ENCODE measurements around the gene SMIM27.
A peak's percentile ranks its signal among the peaks of the same experiment; 100 is the strongest.
"Not testable (repeated sequence)": the region's sequence is repeated elsewhere in the genome, so short reads cannot be mapped to it uniquely, and the experiment has no call there.

Gene SMIM27

DNA sequence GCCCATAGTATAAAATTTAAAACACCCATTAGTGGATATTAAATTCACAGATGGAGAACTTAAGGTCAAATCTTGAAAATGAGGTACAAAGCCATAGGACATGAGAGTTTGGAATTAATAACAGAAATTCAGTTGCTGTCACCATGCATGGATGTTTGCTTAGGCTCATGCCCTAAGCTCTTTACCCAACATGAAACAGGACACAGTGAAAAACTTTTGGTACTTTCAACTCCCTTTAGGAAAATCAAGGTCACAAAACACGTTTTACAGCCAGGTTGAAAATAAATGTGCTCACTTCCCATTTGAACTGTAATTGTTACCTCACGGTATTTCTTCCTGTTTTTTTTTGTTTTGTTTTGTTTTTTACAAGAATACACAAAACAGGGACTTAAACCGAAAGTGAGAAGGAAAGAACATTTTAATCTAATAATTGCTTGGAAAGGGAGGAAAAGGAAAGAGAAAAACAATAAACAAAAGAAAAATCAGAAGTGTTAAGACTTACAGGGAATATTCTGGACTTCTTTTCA lies 6.3 kb downstream of the SMIM27 start:
- ATAC-seq, result no peak

DNA sequence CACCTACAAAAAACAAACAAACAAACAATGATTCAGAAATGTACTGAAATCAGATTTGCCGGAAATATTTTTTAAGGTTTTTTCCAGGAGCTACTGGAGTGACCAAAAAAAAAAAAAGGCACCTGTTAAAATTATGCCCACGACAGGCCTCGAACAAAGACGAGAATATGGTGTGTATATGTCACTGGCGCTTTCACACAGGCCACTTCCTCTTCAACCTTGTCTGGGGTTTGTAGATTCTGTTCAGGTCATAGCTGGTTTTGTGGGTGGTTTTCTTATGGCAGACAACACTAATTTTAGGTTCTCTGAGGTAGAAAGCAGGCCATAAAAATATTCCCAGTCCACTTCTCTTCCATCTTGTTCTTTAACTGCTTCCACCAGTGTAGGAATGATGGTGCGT lies 13.8 kb downstream of the SMIM27 start:
- no peak for ATAC-seq

DNA sequence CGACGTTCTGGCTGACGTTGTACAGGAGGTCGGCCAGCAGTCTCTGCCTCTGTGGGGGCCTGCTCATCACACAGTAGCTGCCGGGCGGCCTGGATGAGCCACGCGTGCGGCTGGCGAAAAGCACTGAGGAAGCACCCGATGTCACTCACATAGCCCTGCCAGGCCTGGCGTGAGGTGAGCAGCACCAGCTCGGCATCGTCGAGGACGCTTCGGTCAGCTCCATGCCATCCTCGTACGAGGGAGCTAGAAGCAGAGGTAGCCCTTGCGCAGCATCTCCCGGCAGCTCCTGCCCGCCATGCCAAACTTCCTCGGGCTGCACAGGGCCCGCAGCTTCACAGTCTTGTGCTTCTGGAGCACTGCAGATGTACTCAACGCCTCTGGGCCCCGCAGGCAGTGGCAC lies 14.6 kb downstream of the SMIM27 start:
- ATAC-seq, result no peak

DNA sequence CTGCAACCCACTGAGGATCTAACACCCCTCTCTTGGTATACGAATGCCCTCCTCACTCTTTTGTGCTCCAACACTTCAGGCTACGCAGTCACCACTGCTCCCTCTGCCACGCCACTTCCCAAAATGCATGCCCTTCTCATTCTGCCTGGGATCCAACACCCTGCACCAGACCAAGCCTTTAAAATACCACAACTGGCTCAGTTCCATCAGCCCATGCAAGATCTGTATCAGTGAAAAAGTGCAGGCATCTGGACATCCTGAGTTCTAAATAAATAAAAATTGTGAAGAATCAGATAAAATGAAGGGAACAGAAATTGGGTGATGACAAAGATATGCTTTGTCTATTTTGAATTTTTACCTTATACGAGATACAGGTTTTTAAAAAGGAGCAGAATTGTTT lies 18.1 kb downstream of the SMIM27 start:
- no peak for ATAC-seq

DNA sequence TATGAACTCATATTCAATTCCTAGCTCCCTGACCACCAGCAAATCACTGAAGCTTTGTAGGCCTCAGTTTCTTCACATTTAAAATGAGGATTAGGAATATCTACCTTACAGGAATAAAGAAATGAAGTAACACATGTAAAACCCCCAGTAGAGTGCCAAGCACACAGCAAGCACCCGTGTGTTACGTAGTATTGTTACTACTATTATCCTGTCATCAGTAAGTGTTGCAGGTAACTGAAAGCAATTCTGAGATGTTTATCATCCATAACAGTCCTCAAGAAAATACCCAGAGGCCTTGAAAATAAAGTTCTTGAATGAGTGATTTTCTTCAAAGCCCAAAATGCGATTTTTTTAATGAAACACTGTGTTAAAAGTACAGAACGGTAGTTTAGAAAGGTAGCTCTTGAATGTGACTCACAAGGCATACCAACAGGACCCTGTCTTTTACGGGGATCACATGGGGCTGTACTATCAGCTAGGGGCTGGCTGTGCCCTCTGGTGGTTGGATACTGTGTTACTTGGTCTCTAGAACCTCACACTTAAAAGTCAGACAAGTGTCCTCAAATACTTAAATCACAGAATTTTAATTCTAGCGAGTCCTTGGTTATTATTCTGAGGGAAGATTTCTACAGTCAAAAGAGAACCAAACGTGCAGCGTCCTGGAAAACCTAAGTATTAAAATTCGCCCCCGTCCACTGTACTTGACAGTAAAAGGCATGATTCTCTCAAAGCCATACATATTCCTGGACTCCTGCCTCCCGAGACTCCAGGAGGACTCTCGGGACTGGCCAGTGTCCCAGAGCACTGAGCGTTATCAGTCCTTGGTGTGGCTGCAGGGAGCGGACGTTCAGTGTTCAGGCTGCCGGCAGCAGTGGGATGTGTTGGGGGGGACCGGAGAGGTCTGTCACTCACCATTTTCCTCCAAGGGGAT lies 20.1 kb downstream of the SMIM27 start:
- ATAC-seq, result peak; percentile 92

DNA sequence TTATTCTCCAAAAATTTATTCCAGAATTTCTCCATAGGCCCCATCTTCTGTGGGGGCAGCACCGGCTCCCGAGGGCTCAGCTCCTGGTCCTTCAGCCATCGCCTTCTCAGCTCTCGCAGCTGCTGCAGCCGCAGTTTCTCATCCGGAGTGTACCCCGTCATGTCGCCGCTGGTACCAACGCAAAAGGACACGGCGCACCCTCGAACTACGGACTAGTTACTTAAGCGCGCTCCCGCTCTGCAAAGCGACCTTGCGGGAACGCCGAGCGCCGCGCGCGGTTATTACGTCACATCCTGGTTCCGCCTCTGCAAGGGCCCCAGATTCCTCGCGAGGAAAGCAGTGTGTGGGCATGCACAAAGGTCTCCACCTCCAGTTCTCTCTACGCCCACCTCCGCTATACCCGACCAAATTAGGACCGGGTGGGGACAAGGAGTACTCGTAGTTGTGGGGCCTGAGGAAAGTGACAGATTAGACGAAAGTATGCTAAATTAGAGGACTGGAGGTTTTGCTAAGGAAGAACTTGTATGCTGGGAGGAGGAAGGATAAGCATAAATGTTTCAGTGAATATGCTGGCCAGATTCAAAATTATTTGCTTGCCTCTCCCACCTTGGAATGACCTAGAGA lies 20.9 kb downstream of the SMIM27 start, which contains the start of gene NDUFB6:
Gene NDUFB6, minus strand, starts transcription at position 260 of the 624 bp plus-strand sequence. Its CDS starts 99 bp downstream, at position 161.
- ATAC-seq, result peak; percentile 82

DNA sequence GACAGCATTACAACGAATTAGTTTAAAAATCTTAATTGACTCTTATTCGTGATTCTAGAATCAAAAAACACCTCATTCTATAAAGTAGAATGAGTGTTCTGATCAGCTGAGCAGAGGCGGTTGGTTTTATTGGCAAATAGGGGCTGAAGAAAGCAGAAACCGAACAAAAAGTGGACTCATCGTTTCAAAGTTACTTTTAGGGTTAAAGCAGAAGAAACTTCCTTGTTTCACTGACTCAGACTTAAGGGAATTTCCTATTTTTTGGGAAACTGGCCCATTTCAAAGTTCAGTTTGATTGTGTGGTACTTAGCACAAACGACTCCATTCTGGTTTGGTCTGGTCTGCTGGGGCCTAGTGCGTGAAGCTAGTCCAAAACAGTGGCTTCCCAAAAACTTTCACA lies 21.7 kb downstream of the SMIM27 start:
- ATAC-seq, result no peak

DNA sequence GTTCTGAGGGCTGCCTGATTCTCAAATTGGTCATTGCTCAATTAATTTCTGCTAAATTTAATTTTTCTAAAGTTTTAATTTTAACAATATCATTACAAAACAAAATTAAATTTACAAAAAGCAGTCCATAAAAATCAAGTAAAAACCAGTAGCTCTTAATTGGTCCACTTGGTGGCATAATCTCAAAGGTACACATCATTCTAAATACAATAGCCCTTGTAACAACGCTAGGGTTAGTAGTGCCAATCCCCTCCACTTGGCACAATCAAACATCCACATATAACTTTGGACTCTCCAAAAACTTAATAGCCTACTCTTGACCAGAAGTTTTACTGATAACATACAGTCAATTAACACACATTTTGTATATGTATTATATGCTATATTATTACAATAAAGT lies 22.7 kb downstream of the SMIM27 start:
- ATAC-seq, result no peak

DNA sequence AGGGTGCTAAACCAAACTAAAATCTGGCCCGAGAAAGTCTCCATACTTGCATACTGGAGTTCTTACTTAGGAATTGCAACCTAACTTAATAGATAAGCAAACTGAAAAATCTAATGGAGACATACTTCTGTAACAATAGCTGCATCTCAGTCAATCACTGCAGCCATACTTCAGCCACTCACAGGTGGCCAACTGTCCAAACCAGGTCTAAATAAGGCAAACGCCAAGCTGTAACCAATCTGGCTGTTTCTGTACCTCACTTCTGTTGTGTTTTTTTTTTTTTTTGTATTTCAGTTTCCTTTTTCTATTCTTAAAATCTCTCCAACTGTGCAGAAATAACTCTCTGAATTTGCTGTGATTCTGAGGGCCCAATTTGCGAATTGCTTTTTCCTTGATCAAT lies 25.2 kb downstream of the SMIM27 start:
- no peak for ATAC-seq

DNA sequence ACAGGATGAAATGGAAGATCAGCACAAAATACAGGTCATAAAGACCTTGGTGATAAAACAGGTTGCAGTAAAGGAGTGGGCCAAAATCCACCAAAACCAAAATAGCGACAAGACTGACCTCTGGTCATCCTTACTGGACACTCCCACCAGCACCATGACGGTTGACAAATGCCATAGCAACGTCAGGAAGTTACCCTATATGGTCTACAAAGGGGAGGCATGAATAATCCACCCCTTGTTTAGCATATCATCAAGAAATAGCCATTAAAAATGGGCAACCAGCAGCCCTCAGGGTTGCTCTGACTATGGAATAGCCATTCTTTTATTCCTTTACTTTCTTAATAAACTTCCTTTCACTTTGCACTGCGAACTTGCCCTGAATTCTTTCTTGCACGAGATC lies 26.8 kb downstream of the SMIM27 start:
- ATAC-seq, result no peak

DNA sequence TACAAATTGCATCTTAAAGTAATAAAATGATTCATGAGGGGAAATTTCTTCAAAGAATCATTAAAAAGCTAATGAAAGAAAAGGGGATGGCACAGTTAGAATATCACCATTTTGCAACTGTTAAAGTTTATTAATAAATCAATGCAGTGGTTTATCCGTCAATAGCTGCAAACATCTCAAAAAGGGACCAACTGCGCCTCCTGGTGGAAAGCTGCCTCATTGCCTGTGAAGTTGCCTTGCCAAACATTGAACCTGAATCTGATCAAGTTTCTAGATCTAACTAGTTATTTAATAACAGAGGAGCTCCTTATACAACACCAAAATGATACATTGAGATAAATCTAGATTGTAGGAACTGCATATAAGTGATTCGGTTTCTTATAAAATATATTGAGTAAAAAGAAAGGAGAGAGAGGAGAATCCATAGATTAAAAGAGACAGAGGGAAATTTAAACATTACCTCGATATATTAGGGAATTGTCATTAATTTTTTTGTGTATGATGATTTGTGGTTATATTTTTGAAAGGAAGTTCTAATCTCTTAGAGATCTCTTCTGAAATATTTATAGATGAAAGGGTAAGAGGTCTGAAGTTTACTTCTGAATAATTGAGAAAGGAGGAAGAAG lies 27.7 kb downstream of the SMIM27 start:
- peak in 1 of 2 donors; percentile 51 for ATAC-seq

DNA sequence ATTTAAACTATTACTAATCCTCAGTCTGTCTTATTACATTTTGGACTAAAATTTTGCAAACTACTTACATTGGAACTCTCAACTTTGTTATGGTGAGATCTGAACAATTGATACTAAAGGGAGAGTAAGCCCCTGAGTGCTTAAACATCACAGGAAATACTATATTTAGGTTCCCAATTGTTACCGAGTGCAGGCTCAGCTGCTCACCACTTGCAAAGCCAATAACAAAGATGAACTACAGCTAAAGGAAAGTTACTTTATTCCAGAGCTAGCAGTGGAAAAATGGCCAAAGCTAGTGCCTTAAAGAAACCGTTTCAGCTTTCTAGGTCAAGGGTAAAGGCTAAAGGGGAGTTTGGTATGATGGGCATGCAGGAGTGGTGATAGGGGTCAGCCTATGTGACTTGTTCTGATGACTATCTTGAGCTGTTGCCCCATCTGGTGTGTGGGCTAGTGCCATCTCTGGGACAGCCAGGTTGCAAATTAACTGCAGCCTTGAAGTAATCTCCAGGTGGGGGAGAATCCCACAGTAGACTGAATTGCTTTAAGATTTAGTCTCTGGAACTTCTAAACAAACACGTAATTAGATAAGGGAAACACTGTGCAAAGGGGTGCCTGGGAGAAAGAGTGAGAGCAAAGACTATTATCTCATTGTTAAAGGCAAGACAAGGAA lies 28.6 kb downstream of the SMIM27 start:
- no peak for ATAC-seq

DNA sequence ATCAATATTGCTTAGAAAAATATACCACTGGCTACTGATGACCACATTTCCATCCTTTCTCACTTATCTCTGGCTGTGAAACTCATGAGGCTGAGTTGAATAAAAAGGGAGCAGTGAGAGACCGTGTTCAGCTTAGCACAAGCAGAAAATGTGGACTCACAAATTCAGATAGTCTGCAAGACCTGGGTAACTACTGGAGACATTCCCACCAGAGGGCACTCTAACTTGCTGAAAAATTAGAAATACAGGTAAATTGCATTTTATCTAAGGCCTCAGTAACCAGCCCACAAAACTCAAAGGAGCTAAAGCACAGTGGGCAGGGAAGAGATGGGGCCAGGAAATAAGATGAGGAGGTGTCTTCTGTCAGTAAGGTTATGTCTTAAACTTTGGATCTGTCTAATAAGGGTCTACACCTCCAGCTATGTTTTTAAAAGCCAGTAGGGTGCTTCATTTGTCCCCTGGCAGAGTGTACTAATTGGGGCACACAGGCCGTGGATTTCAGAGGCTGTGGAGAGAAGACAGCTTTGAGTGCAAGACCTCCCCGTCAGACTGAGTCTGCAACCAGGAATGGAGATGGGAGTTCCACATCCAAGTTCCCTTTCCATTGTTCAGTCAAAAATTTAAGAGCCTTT lies 29.5 kb downstream of the SMIM27 start:
- ATAC-seq, result peak in 1 of 2 donors; percentile 53

DNA sequence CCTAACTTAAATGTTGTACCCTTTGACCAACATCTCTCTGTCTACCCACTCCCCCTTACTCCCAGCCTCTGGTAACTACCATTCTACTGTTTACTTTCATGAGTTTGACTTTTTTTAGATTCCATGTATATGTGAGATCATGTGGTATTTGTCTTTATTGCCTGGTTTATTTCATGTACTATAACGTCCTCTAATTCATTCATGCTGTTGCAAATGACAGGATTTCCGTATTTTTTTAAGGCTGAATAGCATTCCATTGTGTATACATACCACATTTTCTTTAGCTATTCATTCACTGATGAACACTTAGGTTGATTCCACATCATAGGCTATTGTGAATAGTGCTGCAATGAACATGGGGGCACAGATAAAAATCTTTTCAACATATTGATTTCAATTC lies 32.7 kb downstream of the SMIM27 start:
- ATAC-seq, result no peak

DNA sequence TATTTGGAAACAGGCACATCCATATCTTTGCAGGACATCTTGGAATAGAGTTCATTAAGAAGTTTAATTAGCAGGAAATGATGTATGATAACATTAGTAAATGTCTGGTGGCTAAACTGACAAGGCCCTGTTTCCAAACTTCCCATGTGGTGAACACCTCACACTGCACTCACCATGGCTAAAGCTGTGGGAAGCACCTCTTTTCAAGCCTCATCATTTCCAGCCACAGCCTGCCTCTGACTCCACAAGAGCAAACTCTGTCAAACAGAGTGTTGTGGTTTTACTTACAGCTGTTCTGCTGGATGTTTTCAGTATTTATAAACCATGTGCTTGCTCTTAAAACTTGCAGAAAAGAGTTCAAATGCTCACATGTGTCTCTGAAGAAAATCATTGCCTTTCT lies 35.8 kb downstream of the SMIM27 start:
- peak; percentile 41 to 58 for ATAC-seq

DNA sequence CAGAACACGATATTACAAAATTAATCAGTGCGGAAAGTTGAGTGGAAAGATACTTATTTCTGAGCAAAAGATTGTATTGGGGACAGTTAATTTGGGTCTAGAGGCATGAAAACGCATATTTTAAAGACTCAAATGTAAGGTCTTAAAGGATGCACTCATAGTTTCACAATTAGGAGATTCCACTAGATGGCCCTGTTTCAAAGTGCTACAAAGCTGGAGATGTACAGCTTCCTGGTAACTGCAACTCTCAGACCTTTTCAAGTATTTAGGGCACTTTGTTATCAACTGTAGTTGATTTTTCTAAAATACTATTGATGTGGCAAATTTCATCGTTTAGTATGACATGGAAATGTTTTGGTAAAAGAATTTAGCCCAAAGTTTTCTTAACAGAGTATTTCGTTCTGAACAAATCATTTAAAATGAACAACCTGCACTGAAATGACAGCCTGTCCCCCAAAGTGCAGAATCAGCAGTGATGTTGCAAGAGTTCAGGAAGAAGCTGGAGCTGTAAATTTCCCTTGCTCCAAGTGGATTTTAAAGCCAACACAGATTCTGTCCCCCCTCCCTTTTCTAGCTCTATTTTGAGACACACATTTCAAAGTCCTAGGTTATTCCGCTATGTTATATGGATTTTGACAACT lies 37.1 kb downstream of the SMIM27 start:
- no peak for ATAC-seq

DNA sequence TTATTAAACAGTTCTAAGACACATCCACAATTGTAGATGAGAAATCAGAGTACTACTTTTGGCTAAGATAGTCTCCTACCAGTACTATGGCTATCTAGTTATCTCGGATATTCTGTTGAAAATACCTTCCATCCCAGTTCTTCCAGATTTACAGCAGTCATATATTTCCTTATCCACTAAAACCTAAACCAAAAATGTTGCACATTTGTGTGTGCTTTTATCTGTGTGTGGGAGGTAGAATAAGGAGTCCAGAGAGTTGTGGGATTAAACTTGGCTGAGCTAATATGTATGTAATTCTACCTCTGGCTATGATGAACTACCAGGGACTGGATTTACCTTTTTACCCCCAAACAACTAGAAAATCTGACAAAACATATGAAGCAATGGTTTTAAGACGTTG lies 38.3 kb downstream of the SMIM27 start:
- no peak for ATAC-seq

DNA sequence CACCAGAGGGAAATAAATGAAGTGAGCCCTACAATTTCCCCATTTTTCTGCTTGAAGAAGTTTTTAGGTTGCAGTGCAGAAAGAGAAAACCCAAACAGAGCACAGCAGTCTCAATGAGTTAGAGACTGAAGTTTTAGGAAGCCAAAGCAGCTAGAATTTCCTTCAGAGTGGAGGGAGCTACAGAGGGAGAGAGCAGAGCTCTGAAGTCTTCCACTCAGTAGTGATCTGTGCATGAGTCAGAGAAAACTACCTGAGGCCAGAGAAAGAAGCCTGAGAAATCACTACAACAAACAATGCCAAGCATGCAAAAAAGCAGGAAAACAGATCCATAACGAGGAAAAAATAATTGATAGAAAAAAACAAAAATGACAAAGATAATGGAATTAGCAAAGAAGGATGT lies 38.8 kb downstream of the SMIM27 start:
- no peak for ATAC-seq

DNA sequence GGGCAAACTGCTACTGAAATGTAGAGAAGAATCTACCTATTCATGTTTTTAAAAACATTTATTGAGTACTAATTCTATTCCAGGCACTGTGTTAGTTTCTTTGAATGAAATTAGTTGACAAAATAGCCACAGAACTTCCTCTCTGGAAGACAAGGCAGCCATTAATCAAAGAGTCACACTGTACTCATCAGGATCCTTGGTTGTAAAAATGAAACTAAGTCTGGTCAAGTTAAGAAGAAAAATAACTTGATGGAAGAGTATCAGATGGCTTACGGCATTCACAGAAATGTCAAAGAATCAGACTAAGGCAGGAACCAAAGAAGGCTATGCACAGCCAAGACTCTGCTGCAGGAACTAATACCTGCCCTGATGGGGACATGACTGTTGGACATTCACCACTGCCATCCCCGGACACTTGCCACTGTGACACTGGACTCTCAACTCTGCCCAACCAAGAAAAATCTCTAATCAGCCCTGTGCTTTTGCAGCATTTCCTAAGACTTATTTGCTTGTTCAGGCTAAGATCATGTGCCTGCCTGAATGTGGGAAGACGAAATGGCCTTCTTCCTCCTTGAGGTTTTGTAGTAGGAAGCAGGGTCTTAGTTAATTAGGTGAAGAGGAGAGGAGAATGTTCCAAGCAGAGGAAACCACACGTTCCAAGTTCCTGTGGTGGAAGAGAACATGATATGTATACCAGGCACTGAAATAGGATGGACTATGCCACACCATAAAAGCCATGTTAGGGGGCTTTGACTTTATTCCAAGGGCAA lies 44.2 kb downstream of the SMIM27 start:
- no peak for ATAC-seq

DNA sequence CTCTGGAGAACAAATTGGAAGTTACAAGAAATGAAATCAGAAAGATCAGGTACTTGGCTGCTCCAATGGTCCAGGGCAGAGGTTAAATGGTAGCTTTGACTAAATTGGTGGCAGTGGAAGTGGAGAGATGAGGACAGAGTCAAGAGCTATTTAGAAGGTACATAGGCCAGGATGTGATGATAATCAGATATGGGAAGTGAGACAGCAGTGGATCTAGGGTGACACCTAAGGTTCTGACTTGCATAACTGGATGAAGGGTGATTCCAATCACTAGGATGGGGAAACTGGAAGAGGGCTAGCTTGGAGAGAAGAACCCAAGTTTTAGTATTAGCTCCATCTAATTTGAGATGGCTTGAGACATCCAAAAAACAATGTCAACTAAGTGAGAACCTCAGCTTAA lies 44.8 kb downstream of the SMIM27 start:
- ATAC-seq, result no peak

DNA sequence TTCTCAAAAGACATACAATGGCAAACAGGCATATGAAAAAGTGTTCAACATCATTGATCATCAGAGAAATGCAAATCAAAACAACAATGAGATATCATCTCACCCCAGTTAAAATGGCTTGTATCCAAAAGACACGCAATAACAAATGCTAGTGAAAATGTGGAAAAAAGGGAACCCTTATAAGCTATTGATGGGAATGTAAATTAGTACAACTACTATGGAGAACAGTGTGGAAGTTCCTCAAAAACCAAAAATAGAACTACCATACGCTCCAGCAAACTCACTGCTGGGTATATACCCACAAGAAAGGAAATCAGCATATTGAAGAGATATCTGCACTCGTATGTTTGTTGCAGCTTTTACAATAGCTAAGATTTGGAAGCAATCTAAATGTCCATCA lies 46.9 kb downstream of the SMIM27 start:
- not testable (repeated sequence) for ATAC-seq
